HepG2 (cell line): Measurements from ENCODE around the gene MAP2K7. TPM values are rescaled to one million over a fixed set of nuclear protein-coding genes. Genes with fewer than 3 reads are reported as not detected.

Source experiments
- CC2D1A ChIP-seq: sonication (generic); formaldehyde crosslinking; IDR thresholded peaks from 2 replicates; pipeline ENCODE4 v1.8.1; 2023; ENCODE audit warnings: mild to moderate bottlenecking, missing genetic modification reagents
- CENPX ChIP-seq: sonication (generic); formaldehyde crosslinking; IDR thresholded peaks from 2 replicates; pipeline ENCODE4 v1.9.0; 2021; ENCODE audit warnings: mild to moderate bottlenecking, missing genetic modification reagents, moderate library complexity
- FLYWCH1 ChIP-seq: sonication (generic); formaldehyde crosslinking; IDR thresholded peaks from 2 replicates; pipeline ENCODE4 v1.8.1; 2023; ENCODE audit warnings: mild to moderate bottlenecking, missing genetic modification reagents
- GATA4 ChIP-seq: sonication (generic); IDR thresholded peaks from 2 replicates; pipeline ENCODE4 v1.6.1; 2016; ENCODE audit warnings: antibody characterized with exemption, low read depth, borderline replicate concordance
- GATAD1 ChIP-seq: IDR thresholded peaks from 2 replicates; pipeline ENCODE4 v1.6.1; 2016; ENCODE audit warnings: missing genetic modification reagents, missing compliant biosample characterization
- MAZ ChIP-seq, 2 experiments: sonication (generic) in 1 of 2; formaldehyde crosslinking in 1 of 2; IDR thresholded peaks; 2 replicates each; pipeline versions ENCODE4 v1.5.0 to v1.6.1; 2012 to 2020; ENCODE audit warnings: low read depth in 2 of 2, mild to moderate bottlenecking in 2 of 2, borderline replicate concordance in 1 of 2, improper control_type of control experiment in 1 of 2, low read length in 1 of 2, missing genetic modification reagents in 1 of 2, moderate library complexity in 1 of 2
- MEF2D ChIP-seq: sonication (generic); formaldehyde crosslinking; IDR thresholded peaks from 2 replicates; pipeline ENCODE4 v1.5.1; 2020; ENCODE audit warnings: mild to moderate bottlenecking, missing genetic modification reagents
- PHF21A ChIP-seq: sonication (generic); formaldehyde crosslinking; IDR thresholded peaks from 2 replicates; pipeline ENCODE4 v1.5.0; 2020; ENCODE audit warnings: mild to moderate bottlenecking, missing genetic modification reagents
- PHF8 ChIP-seq: sonication (generic); formaldehyde crosslinking; IDR thresholded peaks from 2 replicates; pipeline ENCODE4 v1.5.0; 2020; ENCODE audit warnings: missing genetic modification reagents
- TEAD2 ChIP-seq: sonication (generic); formaldehyde crosslinking; IDR thresholded peaks from 2 replicates; pipeline ENCODE4 v1.9.0; 2021; ENCODE audit warnings: missing genetic modification reagents
- TOE1 ChIP-seq: sonication (generic); formaldehyde crosslinking; IDR thresholded peaks from 2 replicates; pipeline ENCODE4 v1.4.0; 2020; ENCODE audit warnings: mild to moderate bottlenecking, missing genetic modification reagents
- ZFY ChIP-seq: sonication (generic); formaldehyde crosslinking; IDR thresholded peaks from 2 replicates; pipeline ENCODE4 v1.4.0; 2020; ENCODE audit warnings: missing genetic modification reagents
- ZIK1 ChIP-seq: sonication (generic); formaldehyde crosslinking; IDR thresholded peaks from 2 replicates; pipeline ENCODE4 v1.5.0; 2020; ENCODE audit warnings: mild to moderate bottlenecking, low read depth, missing genetic modification reagents, borderline replicate concordance
- ZNF691 ChIP-seq: sonication (generic); formaldehyde crosslinking; IDR thresholded peaks from 2 replicates; pipeline ENCODE4 v1.4.0; 2020; ENCODE audit warnings: missing genetic modification reagents, low read depth, mild to moderate bottlenecking, borderline replicate concordance
- ZNF768 ChIP-seq: sonication (generic); formaldehyde crosslinking; IDR thresholded peaks from 2 replicates; pipeline ENCODE4 v1.4.0; 2020; ENCODE audit warnings: missing genetic modification reagents
- ZNF776 ChIP-seq: sonication (generic); formaldehyde crosslinking; IDR thresholded peaks from 2 replicates; pipeline ENCODE4 v1.4.0; 2020; ENCODE audit warnings: mild to moderate bottlenecking, missing genetic modification reagents
- ZSCAN21 ChIP-seq: sonication (generic); formaldehyde crosslinking; IDR thresholded peaks from 2 replicates; pipeline ENCODE4 v1.8.0; 2022; ENCODE audit warnings: mild to moderate bottlenecking, missing genetic modification reagents, moderate library complexity, borderline replicate concordance
- polyA plus RNA-seq, 8 experiments: library from polyadenylated mRNA; depleted of rRNA in 3 of 8; stranded (reverse) in 7 of 8; unstranded in 1 of 8; fragments of >200 nt; fragmentation: Illumina TruSeq in 4 of 8; extraction: Trizol in 4 of 8; gene quantifications; 2 replicates each; pipeline versions ENCODE4 v1.2.1 to v1.2.3, GENCODE V29; 2011 to 2016; ENCODE audit warnings: low read depth in 4 of 8, missing spikeins in 1 of 8, mixed read lengths in 1 of 8; ENCODE audit not compliant: insufficient read depth in 1 of 8
- total RNA-seq, 5 experiments: library from RNA; depleted of rRNA; stranded (reverse); fragments of >200 nt; fragmentation: Illumina TruSeq; extraction: Trizol; gene quantifications; 2 replicates each; pipeline ENCODE4 v1.2.3, GENCODE V29; 2016; ENCODE audit warnings: low read depth in 1 of 5
- TF ChIP-seq, protein P1 (sequence below): IDR thresholded peaks from 2 replicates; pipeline ENCODE4 v1.6.1; 2012; ENCODE audit warnings: low read length, improper control_type of control experiment
- TF ChIP-seq, protein P2 (sequence below): fragments of 450-650 bp; IDR thresholded peaks from 2 replicates; pipeline ENCODE4 v1.6.1; 2017
- TF ChIP-seq, protein P3 (sequence below): sonication (generic); formaldehyde crosslinking; IDR thresholded peaks from 2 replicates; pipeline ENCODE4 v1.4.0; 2020; ENCODE audit warnings: missing genetic modification reagents, borderline replicate concordance

MAP2K7 gene
- total and polyA plus RNA-seq, 2 of the 13 experiments (the other 11 are each of a cell fraction or from before 2014, with no cell fraction given) = 9.0 to 10.8 TPM

- TF ChIP-seq ZIK1 (CRISPR knock-in tag) (peak; percentile 58; the same call in 1 of the 2 replicates), MAZ (IDR thresholded peaks at IDR 0.05; ENCODE audit: borderline replicate concordance, low read depth, low read length) (peak; percentile 44; the same call in 1 of the 2 replicates), MAZ (CRISPR knock-in tag; IDR thresholded peaks at IDR 0.05; ENCODE audit: low read depth) (no peak; the same call in none of the 2 replicates), ZNF776 (CRISPR knock-in tag) (0 out of 2 replicates have a peak, but pooled peaks have one; percentile 43), MEF2D (CRISPR knock-in tag) (peak; percentile 46; the same call in 1 of the 2 replicates), FLYWCH1 (CRISPR knock-in tag) (no peak), CENPX (CRISPR knock-in tag) (0 out of 2 replicates have a peak, but pooled peaks have one; percentile 66), TOE1 (no peak), ZFY (CRISPR knock-in tag) (peak; percentile 90), TEAD2 (no peak), PHF21A (peak; percentile 60), GATAD1 (CRISPR knock-in tag) (peak; percentile 20; the same call in 1 of the 2 replicates), ZNF691 (CRISPR knock-in tag) (peak; percentile 17; the same call in 1 of the 2 replicates), PHF8 (CRISPR knock-in tag) (peak; percentile 93), ZSCAN21 (CRISPR knock-in tag) (peak; percentile 47; the same call in 1 of the 2 replicates), CC2D1A (CRISPR knock-in tag) (no peak), GATA4 (peak; percentile 42; the same call in 1 of the 2 replicates), ZNF768 (0 out of 2 replicates have a peak, but pooled peaks have one; percentile 54)
- TF ChIP-seq, protein P1, sequence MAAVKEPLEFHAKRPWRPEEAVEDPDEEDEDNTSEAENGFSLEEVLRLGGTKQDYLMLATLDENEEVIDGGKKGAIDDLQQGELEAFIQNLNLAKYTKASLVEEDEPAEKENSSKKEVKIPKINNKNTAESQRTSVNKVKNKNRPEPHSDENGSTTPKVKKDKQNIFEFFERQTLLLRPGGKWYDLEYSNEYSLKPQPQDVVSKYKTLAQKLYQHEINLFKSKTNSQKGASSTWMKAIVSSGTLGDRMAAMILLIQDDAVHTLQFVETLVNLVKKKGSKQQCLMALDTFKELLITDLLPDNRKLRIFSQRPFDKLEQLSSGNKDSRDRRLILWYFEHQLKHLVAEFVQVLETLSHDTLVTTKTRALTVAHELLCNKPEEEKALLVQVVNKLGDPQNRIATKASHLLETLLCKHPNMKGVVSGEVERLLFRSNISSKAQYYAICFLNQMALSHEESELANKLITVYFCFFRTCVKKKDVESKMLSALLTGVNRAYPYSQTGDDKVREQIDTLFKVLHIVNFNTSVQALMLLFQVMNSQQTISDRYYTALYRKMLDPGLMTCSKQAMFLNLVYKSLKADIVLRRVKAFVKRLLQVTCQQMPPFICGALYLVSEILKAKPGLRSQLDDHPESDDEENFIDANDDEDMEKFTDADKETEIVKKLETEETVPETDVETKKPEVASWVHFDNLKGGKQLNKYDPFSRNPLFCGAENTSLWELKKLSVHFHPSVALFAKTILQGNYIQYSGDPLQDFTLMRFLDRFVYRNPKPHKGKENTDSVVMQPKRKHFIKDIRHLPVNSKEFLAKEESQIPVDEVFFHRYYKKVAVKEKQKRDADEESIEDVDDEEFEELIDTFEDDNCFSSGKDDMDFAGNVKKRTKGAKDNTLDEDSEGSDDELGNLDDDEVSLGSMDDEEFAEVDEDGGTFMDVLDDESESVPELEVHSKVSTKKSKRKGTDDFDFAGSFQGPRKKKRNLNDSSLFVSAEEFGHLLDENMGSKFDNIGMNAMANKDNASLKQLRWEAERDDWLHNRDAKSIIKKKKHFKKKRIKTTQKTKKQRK = no peak
- TF ChIP-seq, protein P2, sequence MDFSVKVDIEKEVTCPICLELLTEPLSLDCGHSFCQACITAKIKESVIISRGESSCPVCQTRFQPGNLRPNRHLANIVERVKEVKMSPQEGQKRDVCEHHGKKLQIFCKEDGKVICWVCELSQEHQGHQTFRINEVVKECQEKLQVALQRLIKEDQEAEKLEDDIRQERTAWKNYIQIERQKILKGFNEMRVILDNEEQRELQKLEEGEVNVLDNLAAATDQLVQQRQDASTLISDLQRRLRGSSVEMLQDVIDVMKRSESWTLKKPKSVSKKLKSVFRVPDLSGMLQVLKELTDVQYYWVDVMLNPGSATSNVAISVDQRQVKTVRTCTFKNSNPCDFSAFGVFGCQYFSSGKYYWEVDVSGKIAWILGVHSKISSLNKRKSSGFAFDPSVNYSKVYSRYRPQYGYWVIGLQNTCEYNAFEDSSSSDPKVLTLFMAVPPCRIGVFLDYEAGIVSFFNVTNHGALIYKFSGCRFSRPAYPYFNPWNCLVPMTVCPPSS = no peak
- TF ChIP-seq, protein P3, sequence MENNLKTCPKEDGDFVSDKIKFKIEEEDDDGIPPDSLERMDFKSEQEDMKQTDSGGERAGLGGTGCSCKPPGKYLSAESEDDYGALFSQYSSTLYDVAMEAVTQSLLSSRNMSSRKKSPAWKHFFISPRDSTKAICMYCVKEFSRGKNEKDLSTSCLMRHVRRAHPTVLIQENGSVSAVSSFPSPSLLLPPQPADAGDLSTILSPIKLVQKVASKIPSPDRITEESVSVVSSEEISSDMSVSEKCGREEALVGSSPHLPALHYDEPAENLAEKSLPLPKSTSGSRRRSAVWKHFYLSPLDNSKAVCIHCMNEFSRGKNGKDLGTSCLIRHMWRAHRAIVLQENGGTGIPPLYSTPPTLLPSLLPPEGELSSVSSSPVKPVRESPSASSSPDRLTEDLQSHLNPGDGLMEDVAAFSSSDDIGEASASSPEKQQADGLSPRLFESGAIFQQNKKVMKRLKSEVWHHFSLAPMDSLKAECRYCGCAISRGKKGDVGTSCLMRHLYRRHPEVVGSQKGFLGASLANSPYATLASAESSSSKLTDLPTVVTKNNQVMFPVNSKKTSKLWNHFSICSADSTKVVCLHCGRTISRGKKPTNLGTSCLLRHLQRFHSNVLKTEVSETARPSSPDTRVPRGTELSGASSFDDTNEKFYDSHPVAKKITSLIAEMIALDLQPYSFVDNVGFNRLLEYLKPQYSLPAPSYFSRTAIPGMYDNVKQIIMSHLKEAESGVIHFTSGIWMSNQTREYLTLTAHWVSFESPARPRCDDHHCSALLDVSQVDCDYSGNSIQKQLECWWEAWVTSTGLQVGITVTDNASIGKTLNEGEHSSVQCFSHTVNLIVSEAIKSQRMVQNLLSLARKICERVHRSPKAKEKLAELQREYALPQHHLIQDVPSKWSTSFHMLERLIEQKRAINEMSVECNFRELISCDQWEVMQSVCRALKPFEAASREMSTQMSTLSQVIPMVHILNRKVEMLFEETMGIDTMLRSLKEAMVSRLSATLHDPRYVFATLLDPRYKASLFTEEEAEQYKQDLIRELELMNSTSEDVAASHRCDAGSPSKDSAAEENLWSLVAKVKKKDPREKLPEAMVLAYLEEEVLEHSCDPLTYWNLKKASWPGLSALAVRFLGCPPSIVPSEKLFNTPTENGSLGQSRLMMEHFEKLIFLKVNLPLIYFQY (CRISPR knock-in tag) = peak; percentile 84; the same call in 1 of the 2 replicates
Observed at GRCh38 chr19:7888145-7888825, 15.4 kb upstream of the MAP2K7 start, which contains the start of gene LRRC8E (continued).
